ENCODE results near the gene KIAA1671. TPM values are rescaled to one million over a fixed set of nuclear protein-coding genes. Genes with fewer than 3 reads are reported as not detected.

KIAA1671 gene
- total RNA-seq, 1 experiment from 2014 or later: 4.7 TPM

DNA sequence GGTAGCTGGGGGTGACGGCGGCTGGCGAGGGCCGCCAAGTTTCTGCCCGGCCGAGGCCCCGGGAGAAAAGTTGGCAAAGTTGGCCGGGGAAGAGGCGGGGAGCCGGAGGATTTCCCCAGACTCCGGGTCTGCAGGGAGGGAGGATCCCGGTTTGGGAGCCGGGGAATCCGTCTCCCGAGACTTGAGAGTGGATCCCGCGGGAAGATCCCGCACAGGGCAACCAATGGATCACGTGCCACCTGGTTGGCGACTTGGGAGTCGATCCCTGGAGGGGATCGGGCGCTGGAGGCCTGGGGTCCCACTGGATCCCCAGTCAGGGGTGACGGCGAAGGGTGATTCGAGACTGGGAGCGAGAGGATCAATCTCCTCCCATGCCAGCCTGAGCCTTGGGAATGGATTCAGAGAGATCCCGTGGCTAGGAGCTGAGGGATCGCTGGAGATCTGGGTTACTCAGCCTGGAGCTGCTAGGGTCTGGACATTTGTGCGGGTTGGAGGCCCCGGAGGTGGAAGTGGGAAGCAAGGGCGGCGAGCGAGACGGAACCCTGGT, 394 bp downstream of the KIAA1671 start:
- peak; percentile 72 for DNase-seq (ENCODE audit: low read depth)

DNA sequence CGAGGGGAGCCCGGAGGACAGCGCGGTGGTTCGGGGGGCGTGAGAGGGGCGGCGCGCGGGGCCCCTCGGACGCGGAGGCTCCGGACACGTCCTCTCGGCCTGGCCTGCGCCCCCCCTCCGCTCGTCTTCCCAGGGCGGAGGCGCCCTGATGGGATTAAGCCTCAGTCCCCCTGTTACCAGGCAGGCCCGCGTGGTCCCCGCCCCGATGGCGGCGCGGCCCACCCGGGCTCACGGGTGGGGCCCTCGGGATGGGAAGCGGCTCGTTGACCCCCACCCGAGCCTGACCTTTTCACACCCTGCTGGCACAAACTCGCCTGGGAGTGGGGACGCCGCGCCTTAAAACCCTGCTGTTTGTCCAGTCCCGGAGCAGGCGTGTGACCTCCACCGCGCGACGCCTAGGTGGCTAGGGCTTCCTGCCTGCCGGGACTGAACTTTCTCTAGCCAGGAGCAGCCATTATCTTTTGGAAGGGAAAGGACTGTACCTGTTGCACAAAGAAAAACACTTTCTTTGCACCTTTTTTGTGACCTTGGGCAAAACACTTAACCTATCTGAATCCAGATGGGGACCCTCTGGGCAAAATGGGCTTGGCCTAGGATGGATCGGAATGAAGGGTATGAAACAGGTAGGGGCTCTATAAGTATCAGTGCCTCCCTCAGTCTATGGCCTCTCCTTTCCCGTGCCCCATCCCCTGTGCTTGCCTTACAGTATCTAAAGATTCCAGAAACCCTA, 1.0 kb downstream of the KIAA1671 start:
- no peak for DNase-seq (ENCODE audit: low read depth)

DNA sequence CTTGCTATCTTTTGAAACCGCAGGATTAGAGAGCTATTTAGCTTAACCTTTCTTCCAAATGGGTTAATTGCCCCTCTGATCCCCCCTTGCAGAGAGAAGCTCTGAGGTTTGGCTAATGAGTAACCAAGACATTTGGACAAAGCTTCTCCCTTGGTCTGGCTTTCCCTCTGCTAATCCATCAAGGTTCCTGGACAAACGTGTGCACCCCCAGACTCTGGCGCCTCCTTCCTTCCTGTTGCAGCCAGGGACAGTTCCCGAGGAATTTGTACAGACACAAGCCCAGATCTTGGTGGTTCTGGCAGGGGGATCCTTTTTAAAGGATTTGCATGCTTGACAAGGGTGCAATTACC, 1.6 kb downstream of the KIAA1671 start:
- peak; percentile 15 for DNase-seq (ENCODE audit: low read depth)

DNA sequence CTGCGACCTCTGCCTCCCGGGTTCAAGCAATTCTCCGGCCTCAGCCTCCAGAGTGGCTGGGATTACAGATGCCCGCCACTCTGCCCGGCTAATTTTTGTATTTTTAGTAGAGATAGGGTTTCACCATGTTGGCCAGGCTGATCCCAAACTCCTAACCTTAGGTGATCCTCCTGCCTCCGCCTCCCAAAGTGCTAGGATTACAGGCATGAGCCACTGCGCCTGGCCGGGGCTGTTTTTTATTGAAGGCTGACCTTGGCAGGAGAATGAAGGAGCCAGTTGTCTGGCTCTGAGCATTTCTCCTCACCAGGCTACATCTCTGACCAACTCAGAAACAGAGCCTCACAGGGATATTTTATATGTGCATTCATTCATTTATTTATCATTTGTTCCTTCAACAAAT, 2.3 kb downstream of the KIAA1671 start:
- no peak for DNase-seq (ENCODE audit: low read depth)

DNA sequence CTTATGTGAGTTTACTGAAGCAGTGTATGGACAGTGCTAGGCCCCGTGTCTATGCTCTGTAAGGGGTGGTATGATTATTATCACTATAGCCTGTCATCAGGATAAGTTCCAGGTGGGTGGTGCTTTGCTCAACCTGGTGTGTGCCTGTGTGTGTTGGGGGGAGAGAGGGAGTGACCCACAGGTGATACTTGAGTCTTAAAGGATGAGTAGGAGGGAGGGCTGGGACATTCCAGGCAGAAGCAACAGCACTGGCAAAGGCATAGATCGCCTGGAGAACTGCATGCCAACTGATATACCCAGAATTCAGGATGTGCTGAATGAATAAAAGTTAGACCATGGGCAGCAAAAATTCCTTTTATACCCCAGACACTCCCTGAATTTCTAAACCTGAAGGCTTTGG, 4.5 kb downstream of the KIAA1671 start:
- no peak for DNase-seq (ENCODE audit: low read depth)

DNA sequence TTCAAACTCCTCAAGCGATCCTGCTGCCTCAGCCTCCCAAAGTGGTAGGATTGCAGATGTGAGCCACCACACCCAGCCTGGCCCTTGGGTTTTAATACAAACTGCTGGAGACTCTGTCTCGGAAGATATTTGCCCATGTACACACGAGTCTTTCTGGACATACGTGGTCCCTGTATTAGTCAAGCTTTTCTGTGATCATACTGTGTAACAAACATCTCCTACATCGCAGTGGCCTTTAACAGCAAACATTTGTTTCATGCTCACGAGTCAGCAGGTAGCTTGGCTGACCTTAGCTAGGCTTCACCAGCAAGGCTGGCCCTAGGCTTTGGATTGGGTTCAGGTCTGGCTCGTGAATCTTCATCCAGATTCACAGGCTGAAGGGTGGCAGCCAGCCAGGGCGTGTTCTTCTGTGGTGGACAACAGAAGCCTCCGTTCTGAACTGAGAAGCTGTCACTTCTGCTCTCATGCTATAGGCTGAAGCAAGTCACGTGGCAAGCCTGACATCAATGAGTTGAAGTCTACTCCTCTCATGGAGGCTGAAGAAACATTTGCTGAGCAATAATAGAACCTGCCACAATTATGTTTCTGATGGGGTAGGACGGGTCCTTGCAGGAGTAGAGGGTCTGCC, 8.8 kb downstream of the KIAA1671 start:
- no peak for DNase-seq (ENCODE audit: low read depth)

DNA sequence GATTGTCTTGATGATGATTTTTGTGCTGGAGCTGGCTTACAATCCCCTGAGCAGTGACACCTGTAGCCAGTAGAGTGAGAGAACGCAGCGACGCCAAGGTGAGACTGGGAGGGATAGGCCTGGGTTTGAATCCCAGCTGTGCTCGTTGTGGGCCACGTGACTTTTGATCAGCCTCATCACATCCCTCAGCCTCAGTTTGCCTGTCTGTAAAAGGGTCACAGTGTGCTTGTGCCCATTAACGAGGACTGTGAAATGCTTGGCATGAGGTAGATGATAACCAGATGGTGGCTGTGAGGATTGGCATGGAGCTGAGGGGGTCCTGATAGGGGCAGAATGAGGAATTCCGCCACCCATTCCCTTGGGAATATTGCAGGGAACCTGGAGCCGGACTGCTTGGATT, 9.6 kb downstream of the KIAA1671 start:
- no peak for DNase-seq (ENCODE audit: low read depth)

DNA sequence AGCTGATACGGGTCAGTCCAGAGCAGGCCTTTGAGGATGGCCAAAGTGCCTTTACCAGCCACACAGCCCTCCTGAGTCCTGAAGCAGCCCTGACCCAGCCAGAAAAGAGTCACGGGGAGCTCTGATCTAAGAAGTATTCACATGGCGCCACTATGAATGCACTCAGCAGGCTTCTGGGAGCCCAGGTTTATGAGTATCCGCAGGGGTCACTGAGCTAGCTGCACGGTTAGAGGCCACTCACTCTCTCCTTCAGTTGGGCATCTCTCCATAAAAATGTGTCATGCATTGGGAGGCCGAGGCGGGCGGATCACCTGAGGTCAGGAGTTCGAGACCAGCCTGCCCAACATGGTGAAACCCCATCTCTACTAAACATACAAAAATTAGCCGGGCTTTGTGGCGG, 10.3 kb downstream of the KIAA1671 start:
- DNase-seq (ENCODE audit: low read depth): peak; percentile 66

DNA sequence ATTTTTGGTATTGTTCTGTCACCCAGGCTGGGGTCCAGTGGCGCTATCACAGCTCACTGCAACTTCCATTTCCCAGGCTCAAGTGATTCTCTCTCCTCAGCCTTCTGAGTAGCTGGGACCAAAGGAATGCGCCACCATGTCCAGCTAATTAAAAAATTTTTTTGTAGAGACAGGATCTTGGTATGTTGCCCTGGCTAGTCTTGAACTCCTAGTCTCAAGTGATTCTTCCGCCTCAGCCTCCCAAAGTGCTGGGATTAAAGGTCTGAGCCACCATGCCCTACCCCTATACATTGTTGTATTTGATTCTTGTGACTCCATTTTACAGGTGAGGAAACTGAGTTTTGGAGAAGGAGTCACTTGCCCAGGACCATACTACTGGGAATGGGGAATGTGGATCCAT, 11.9 kb downstream of the KIAA1671 start:
- DNase-seq (ENCODE audit: low read depth): peak; percentile 31

DNA sequence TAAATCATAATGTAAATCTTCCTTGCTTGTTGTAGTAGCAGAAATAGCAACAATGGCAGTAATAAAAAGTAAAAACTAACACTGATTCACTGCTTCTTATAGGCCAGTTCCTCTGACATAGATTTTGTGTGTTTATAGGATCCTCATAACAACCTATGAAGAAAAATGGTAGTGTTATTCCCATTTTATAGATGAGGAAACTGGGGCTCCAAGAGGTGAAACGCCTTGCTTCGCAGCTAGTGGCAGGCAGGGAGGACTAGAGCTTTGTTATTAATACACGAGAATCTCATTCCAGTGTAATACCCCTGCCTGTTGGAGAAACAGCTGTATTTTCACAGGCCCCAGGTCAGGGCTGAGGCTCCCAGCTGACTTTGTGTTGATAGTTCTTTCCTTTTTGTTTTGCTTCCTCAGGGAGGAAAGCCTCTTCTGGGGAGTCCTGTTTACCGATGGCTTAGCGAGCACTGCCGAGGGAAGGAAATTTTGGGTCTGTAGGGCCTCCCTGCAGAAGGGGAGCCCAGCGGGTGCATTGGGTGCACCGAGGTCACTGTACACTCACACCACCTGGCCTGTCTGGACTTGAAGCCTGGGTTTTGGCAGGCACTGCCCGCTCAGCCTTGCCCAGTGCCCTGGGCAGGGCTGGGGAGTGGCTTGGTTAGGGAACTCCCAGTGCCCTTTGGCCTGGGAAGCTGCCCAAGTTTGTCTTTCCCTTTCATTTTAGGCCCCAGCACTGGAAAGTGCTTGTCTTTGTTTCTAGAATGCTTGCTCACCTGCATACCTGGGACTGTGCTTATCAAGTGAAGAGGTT, 13.5 kb downstream of the KIAA1671 start:
- peak; percentile 43 for DNase-seq (ENCODE audit: low read depth)

DNA sequence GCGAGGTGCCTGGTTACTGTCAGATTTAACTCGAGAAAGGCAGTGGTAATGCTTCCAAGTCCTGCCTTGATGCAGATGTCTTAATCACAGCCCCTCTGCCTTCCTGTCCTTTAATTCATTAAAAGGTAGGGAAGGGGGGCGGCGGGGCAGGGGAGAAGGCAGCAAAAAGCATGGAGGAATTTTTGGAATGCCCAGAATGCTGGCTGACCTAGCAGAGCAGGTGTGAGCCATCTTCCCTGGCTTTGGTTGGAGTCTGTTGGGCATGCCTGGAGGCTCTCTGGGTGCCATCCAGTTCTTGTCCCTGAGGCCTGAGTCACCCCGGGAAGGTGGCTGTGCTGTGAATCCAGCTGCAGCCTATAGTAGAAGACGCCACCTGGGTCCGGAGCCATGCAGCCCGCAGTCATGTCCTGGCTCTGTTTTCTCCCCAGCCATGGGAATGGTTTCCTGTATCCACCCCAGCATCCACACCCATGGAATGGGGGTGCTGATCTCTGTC, 15.6 kb downstream of the KIAA1671 start:
- DNase-seq (ENCODE audit: low read depth): peak; percentile 93

DNA sequence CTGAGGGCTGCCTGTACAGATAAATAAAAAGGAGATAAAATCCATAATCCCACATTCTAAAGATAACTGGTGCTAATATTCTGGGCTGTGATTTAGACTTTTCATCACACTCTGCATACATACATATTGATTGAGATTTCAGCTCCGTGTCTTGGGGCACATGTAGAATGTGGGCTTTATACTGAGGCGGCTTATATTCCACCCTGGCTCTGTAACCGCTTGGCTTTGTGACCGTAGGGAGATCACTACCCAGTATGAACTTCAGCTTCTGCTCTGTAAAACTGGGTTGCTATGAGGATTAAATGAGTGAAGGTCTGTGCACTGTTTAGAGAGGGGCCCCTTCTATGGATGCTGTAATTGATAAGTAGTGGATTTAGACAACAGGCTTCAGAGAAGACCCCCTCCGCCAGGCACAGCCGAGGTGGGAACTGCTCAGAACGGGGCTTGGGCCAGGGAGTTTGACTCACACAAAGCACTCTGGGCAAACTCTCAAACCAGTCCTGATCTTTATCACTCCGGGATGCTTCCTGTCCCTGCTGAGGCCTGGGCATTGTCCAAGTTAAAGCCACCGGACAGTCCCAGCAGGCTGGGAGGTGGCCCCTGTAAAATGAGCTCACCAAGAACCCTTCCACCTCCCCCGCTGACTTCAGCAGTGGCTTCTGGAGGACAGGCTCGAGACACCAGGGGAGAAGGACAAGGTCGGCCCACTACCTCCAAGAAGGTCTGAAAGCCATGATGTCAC, 17.2 kb downstream of the KIAA1671 start:
- DNase-seq (ENCODE audit: low read depth): peak; percentile 92

DNA sequence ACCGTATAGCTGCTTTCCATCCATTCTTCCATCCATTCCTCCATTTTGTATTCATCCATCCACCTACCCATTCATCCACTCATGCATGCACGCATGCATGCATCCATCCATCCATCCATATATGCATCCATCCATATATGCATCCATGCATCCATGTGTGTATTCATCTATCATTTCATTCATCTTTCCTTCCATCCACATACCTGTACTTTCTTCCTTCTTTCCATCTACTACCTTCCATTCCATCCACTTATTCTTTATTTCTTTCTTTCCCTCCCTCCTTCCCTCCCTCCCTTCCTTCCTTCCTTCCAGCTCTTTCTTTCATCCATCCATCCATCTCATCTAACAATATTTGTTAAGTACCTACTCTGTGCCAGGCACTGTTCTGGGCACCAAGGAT, 19.9 kb downstream of the KIAA1671 start:
- no peak for DNase-seq (ENCODE audit: low read depth)

DNA sequence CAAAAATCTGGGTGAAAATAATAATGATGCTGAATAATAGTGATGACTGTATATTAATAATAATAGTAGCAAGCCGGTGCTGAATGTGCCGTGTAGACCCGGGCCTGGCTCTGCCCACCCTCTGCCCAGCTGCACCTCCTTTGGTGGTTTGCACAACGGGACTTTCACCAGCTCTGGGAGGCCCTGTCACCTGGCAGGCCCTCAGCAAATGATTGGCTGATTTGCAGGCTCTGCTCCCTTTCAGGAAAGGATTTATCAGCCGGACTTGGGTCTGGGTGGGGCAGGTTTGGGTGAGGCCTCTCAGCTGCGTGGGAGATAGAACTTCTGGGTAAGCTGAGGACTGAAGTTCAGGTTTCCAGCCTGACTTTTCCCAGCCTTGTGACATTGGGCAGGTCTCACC, 21.4 kb downstream of the KIAA1671 start:
- no peak for DNase-seq (ENCODE audit: low read depth)

DNA sequence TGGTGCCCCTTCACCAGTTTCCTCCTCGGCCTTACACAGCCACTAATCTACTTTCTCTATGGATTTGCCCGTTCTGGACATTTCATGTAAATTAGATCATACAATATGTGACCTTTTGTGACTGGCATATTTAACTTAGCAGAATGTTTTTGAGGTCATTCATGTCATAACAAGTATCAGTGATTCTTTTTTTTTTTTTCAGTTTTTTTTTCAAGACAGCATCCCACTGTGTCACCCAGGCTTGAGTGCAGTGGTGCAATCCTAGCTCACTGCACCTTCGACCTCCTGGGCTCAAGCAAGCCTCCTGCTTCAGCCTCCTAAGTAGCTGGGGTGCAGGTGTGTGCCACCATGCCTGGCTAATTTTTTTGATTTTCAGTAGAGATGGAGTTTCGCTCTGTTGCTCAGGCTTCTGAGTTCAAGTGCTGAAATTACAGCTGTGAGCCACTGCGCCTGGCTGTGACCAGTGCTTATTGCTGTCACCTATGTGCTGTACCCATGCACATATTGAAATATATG, 22.7 kb downstream of the KIAA1671 start:
- no peak for DNase-seq (ENCODE audit: low read depth)

DNA sequence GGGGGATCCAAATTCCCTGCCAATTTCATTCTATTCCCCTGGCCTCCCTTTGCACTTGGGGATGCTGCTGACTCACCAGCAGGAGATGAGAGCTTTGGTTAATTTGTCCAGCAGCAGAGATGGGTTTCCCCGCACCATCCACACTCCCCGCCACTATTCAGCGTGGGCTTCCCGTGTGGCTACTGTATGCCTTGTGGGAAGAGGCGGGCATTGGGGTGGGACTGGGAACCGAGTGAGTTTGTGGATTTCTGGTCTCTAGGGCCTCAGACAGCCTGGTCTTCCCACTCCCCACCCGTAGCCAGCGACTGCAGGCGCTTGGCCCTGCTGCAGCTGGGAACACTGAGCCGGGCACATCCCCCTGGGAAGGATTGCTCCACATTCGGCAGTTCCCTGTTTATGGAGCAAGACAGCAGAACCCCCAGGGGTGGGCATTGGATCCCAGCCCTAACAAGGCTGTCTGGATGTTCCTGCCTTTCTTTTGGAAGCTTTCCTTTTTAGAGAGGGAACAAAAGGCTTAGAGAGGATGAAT, 23.4 kb downstream of the KIAA1671 start:
- DNase-seq (ENCODE audit: low read depth): no peak

DNA sequence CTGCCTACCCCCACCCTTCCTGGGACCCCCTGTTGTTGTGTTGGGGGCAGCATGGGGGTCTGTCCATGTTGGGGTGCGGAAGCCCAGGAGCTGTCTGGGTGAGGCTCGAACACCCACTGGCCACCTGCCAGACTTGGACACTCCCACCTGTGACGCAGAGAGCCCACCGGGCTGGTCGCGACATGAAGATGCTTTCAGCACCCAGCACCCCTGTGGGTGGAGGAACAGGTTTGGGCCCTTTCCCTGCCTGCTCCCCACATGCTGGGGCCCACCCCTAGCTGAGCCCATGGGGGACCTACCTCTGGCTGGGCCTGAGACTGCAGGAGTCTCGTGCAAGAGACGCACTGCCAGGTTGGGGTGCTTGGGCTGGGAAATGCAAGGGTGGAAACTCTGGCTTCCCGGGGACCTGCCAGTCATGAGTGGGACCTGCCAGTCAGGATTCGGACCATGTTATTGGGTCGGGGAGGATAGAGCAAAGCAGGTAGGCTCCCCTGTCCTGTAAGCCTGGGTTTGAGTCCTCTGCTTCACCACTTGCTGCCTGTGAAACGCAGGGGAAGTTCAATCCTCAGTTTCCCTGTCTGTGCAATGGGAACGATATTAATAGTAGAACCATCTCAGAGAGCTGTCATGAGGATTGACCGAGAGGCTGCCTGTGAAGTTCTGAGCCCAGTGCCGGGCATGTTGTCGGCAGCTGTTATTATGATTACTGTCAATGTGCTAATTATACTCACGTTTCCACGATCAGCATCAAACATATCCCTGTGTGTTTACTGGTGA, 24.1 kb downstream of the KIAA1671 start:
- DNase-seq (ENCODE audit: low read depth): no peak

DNA sequence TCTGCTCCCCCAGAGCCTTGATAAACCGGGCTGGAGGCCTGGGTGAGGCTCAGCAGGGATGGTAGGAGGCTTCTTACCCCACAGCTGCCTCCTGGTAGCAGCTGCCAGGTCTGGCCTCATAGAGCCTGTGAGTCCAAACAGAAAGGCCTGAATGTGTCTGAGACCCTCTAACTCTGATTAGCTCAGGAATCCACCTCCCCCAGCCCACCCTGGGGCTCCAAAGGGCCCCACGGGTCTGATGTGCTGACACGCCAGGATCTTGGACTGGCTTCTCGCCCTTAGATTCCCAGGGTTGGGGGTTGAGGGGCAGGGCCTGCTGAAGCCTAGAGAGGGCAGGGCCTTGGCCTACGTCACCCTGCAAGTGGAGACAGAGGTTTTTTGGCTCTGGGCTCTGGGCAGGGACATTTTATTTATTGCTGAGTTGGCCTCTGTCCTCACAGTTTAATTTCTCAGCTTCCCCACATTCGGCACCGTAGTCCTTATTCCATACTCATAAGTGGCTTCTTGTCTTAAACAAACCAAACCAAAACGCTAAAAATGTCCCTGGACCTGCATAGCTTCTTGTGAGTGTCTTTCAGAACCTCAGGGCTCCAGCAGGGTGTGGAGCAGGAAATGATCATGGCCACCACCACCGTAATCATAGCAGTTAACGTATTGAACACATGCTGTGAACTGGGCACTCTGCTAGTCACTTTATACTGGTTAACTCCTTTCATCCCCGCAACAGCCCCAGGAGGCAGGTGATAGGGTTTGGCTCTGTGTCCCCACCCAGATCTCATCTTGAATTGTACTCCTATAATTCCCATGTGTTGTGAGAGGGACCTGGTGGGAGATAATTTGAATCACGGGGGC, 25.1 kb downstream of the KIAA1671 start:
- DNase-seq (ENCODE audit: low read depth): no peak

DNA sequence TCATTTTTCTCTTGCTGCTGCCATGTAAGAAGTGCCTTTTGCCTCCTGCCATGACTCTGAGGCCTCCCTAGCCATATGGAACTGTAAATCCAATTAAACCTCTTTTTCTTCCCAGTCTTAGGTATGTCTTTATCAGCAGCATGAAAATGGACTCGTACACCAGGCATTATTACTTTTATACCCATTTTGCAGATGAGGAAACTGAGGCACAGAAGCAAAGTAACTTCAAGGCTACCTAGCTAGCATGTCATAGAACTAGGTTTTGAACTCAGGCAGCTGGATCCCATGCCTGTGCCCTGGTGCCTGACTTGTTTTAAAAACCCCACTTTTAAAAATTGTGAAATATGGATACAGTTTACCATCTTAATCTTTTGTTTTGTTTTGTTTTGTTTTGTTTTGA, 25.8 kb downstream of the KIAA1671 start:
- no peak for DNase-seq (ENCODE audit: low read depth)

DNA sequence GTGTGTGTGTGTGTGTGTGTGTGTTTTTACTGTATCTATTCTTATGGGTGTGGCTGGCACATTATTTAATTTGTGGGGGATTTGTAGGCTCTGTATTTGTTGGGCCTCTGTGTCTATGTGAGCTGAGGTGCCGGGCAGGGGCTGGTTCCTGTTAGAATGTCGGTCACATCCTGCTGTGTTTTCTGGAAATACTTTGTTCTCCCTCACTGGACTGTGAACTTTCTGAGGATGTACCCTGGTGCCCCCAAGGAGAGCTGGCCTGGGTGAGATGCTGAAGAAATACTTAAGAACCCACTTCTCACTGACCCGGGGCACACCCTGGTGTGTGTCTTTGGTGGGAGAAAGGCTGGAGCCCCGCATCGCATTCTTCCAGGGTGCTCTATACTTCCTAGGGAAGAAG, 28.6 kb downstream of the KIAA1671 start:
- DNase-seq (ENCODE audit: low read depth): no peak
